K562 (cell line): ENCODE data around the gene ZNF521.

Experiments
- CBX5 ChIP-seq: IDR thresholded peaks from 2 replicates; pipeline ENCODE4 v1.6.1; 2014; ENCODE audit warnings: low read depth, borderline replicate concordance
- EZH2 ChIP-seq: IDR thresholded peaks from 2 replicates; pipeline ENCODE4 v1.6.1; 2012; ENCODE audit warnings: low read depth, mild to moderate bottlenecking, inconsistent platforms, low read length, borderline replicate concordance
- PHF20 ChIP-seq: fragments of 450-650 bp; IDR thresholded peaks from 2 replicates; pipeline ENCODE4 v1.6.1; 2018; ENCODE audit not compliant: partially characterized antibody
- POLR2A ChIP-seq: fragments of 450-650 bp; conservative IDR thresholded peaks from 2 replicates; pipeline ENCODE4 v1.6.1; 2016
- SMC3 ChIP-seq: conservative IDR thresholded peaks from 2 replicates; pipeline ENCODE4 v1.6.1; 2011; ENCODE audit warnings: low read depth, low read length, improper control_type of control experiment; ENCODE audit not compliant: insufficient read depth
- TF ChIP-seq, protein P1 (sequence below), 3 experiments: IDR thresholded peaks in 2 of 3; conservative IDR thresholded peaks in 1 of 3; 2 replicates each; pipeline ENCODE4 v1.5.1; 2011 to 2012; ENCODE audit warnings: low read length in 3 of 3, mild to moderate bottlenecking in 3 of 3, control low read depth in 2 of 3, improper control_type of control experiment in 1 of 3, inconsistent platforms in 1 of 3, low read depth in 1 of 3, mixed read lengths in 1 of 3, moderate library complexity in 1 of 3; ENCODE audit not compliant: insufficient read depth in 2 of 3

DNA sequence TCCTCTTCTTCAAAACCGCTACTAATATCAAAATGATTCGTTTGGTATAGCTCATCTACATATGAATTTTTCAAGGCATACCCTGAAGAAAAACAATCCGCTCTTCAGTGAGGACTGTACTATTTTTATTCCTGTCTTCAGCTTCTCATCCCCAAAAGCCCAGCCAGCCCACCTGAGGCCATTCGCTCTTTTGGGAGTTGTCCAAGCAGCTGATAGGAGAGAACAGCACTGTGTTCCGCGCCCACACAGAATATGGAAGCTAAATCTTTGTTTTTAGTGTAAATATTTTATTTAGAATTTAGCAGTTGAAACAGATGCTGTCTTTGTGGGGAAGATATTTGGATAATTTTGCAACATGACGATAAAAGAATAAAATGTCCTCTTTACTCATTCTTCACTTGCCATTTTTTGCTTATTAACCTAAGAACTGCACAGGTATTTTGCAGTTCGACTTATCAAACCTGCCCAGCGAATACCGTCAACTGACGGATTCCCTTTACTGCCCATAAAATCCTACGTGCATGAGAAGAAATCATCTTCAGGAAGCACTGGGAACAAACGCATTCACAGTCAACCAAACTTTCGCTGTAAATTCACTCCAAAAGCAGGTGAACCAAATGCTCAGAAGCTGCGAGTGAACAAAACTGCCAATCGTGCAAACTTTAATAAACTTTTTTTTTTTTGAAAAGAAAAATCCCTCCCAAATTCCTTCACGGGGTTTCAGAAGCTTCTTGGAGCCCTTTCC, 3.4 kb downstream of the ZNF521 start:
- TF ChIP-seq, protein P1, sequence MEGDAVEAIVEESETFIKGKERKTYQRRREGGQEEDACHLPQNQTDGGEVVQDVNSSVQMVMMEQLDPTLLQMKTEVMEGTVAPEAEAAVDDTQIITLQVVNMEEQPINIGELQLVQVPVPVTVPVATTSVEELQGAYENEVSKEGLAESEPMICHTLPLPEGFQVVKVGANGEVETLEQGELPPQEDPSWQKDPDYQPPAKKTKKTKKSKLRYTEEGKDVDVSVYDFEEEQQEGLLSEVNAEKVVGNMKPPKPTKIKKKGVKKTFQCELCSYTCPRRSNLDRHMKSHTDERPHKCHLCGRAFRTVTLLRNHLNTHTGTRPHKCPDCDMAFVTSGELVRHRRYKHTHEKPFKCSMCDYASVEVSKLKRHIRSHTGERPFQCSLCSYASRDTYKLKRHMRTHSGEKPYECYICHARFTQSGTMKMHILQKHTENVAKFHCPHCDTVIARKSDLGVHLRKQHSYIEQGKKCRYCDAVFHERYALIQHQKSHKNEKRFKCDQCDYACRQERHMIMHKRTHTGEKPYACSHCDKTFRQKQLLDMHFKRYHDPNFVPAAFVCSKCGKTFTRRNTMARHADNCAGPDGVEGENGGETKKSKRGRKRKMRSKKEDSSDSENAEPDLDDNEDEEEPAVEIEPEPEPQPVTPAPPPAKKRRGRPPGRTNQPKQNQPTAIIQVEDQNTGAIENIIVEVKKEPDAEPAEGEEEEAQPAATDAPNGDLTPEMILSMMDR (IDR thresholded peaks at IDR 0.05 in 2 of 3, conservative IDR thresholded peaks at IDR 0.05 in 1 of 3; ENCODE audit: insufficient read depth in 2 of 3, low read depth in 1 of 3, low read length in 3 of 3) = no peak
- no peak for TF ChIP-seq EZH2
- TF ChIP-seq PHF20 = no peak
- TF ChIP-seq CBX5 = no peak
- no peak for TF ChIP-seq SMC3
- no peak for TF ChIP-seq POLR2A
